Activated B cell treated with CpG ODN at 0.5 μM for 24 hours (primary cell): ENCODE data around the gene C5orf47. TPM values are rescaled to one million over a fixed set of nuclear protein-coding genes. Genes with fewer than 3 reads are reported as not detected.

Source experiments
- ATAC-seq: fragments of 200-7000 bp; cut with Tn5 transposase; one replicate; pipeline ENCODE4 v1.10.0; 2021; ENCODE audit warnings: low read depth, mild to moderate bottlenecking, moderate library complexity
- CTCF ChIA-PET: fragments of 350-600 bp; sonication (Branson Sonifier 250); formaldehyde crosslinking; loops from one replicate; lab custom pipeline; 2021; ENCODE audit warnings: antibody characterized with exemption; lab: Charles Lee
- POLR2A ChIA-PET: fragments of 350-600 bp; sonication (Branson Sonifier 250); formaldehyde crosslinking; loops from one replicate; lab custom pipeline; 2021; ENCODE audit warnings: antibody characterized with exemption; lab: Charles Lee
- DNase-seq: peaks from one replicate; pipeline ENCODE4 v3.0.0; 2022
- H3K27ac Mint-ChIP-seq: one replicate; pipeline ENCODE4 v1.8.0; 2020; ENCODE audit warnings: mixed read lengths
- H3K27me3 Mint-ChIP-seq: one replicate; pipeline ENCODE4 v1.8.0; 2021; ENCODE audit warnings: mixed read lengths
- H3K36me3 Mint-ChIP-seq: one replicate; pipeline ENCODE4 v1.8.0; 2021; ENCODE audit warnings: low read depth, mixed read lengths
- H3K4me1 Mint-ChIP-seq: one replicate; pipeline ENCODE4 v1.8.0; 2021; ENCODE audit warnings: mixed read lengths
- H3K4me3 Mint-ChIP-seq: one replicate; pipeline ENCODE4 v1.8.0; 2020; ENCODE audit warnings: mild to moderate bottlenecking, mixed read lengths
- H3K9me3 Mint-ChIP-seq: one replicate; pipeline ENCODE4 v1.8.0; 2020; ENCODE audit warnings: mixed read lengths
- intact Hi-C: fragments of 100-400 bp; cut with micrococcal nuclease; formaldehyde crosslinking; loops from one replicate; pipeline ENCODE4 v1.15.1; 2024
- total RNA-seq: library from RNA; stranded (reverse); gene quantifications from 2 replicates; pipeline ENCODE4 v1.2.3, GENCODE V29; 2022
- TF ChIP-seq, protein P1 (sequence below): fragments of 200-600 bp; IDR thresholded peaks from one replicate; pipeline ENCODE4 v1.8.0; 2022; ENCODE audit warnings: antibody characterized with exemption, mild to moderate bottlenecking

C5orf47 gene
- total RNA-seq, 1 donor from 2014 or later, result not detected

GRCh38 chr5:173970878-173971650, 17.9 kb upstream of the C5orf47 start:
- H3K27ac Mint-ChIP-seq, result no peak overlapping the region
- TF ChIP-seq, protein P1, sequence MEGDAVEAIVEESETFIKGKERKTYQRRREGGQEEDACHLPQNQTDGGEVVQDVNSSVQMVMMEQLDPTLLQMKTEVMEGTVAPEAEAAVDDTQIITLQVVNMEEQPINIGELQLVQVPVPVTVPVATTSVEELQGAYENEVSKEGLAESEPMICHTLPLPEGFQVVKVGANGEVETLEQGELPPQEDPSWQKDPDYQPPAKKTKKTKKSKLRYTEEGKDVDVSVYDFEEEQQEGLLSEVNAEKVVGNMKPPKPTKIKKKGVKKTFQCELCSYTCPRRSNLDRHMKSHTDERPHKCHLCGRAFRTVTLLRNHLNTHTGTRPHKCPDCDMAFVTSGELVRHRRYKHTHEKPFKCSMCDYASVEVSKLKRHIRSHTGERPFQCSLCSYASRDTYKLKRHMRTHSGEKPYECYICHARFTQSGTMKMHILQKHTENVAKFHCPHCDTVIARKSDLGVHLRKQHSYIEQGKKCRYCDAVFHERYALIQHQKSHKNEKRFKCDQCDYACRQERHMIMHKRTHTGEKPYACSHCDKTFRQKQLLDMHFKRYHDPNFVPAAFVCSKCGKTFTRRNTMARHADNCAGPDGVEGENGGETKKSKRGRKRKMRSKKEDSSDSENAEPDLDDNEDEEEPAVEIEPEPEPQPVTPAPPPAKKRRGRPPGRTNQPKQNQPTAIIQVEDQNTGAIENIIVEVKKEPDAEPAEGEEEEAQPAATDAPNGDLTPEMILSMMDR, result no peak
- H3K4me3 Mint-ChIP-seq, result no peak overlapping the region
- DNase-seq, result no peak
- ChIA-PET POLR2A (no interaction called here), CTCF (interaction anchor here (1.0 to 5.0 kb wide), 3 partner anchors 46 to 677 kb away, joined by 3 to 85 read pairs (median 4); partner anchors contain the start of gene BOD1)
- H3K4me1 Mint-ChIP-seq, result peaks cover 10% of the 10 kb centered on the region
- intact Hi-C loops, result loop anchor here (5.0 kb wide), 1 partner anchor 341 kb away; no protein-coding TSS in a partner anchor
- H3K9me3 Mint-ChIP-seq, result no peaks in the 10 kb centered on the region
- ATAC-seq, result no peak
- peaks cover 16% of the 10 kb centered on the region for H3K27me3 Mint-ChIP-seq
- no peaks in the 10 kb centered on the region for H3K36me3 Mint-ChIP-seq

- intact Hi-C loops, result loop anchor here (2.0 to 5.0 kb wide), 4 partner anchors 53 to 340 kb away; partner anchors contain the start of gene CPEB4
- Mint-ChIP-seq H3K27ac (no peak overlapping the region), H3K4me3 (no peak overlapping the region), H3K9me3 (no peaks in the 10 kb centered on the region), H3K4me1 (peaks cover 10% of the 10 kb centered on the region), H3K27me3 (peaks cover 16% of the 10 kb centered on the region), H3K36me3 (no peaks in the 10 kb centered on the region)
- ATAC-seq (no peak), DNase-seq (no peak)
- ChIA-PET POLR2A (interaction anchor here (1.6 kb wide), 1 partner anchor 353 kb away, joined by 6 read pairs; no protein-coding TSS in a partner anchor), CTCF (interaction anchor here (1.0 to 5.0 kb wide), 3 partner anchors 46 to 678 kb away, joined by 3 to 85 read pairs (median 17); partner anchors contain the start of gene BOD1)
- TF ChIP-seq, protein P1, result no peak
Measured at GRCh38 chr5:173971681-173972345, 17.2 kb upstream of the C5orf47 start.

GRCh38 chr5:173972607-173972924, 16.4 kb upstream of the C5orf47 start:
- no peak for ATAC-seq

GRCh38 chr5:173972925-173973615, 15.9 kb upstream of the C5orf47 start:
- Mint-ChIP-seq H3K36me3 (no peaks in the 10 kb centered on the region), H3K4me3 (peak overlapping the region; percentile 78), H3K27ac (no peak overlapping the region), H3K27me3 (peaks cover 25% of the 10 kb centered on the region), H3K9me3 (no peaks in the 10 kb centered on the region), H3K4me1 (peaks cover 10% of the 10 kb centered on the region)
- TF ChIP-seq, protein P1, result peak; percentile 55
- DNase-seq (peak; percentile 65), ATAC-seq (peak; percentile 90)
- intact Hi-C loops, result loop anchor here (1.0 to 5.0 kb wide), 8 partner anchors 48 to 679 kb away; partner anchors contain the start of gene CPEB4
- ChIA-PET POLR2A (interaction anchor here (1.0 to 1.6 kb wide), 3 partner anchors 55 to 357 kb away, joined by 4 to 6 read pairs (median 6); partner anchors contain the start of gene BOD1), CTCF (interaction anchor here (0.8 to 5.0 kb wide), 17 partner anchors 8 to 680 kb away, joined by 3 to 85 read pairs (median 6); partner anchors contain the start of genes BOD1 and CPEB4)

More at GRCh38 chr5:173972607-173972924, 16.4 kb upstream of the C5orf47 start:
- peaks cover 21% of the 10 kb centered on the region for H3K27me3 Mint-ChIP-seq
- TF ChIP-seq, protein P1, result no peak
- peaks cover 10% of the 10 kb centered on the region for H3K4me1 Mint-ChIP-seq
- ChIA-PET CTCF (interaction anchor here (0.9 to 5.0 kb wide), 14 partner anchors 9 to 679 kb away, joined by 3 to 85 read pairs (median 8); partner anchors contain the start of gene BOD1), POLR2A (interaction anchor here (1.0 to 1.6 kb wide), 3 partner anchors 54 to 357 kb away, joined by 4 to 6 read pairs (median 6); partner anchors contain the start of gene BOD1)
- intact Hi-C loops, result loop anchor here (2.0 to 5.0 kb wide), 4 partner anchors 54 to 340 kb away; partner anchors contain the start of gene CPEB4
- no peak overlapping the region for H3K4me3 Mint-ChIP-seq
- H3K9me3 Mint-ChIP-seq, result no peaks in the 10 kb centered on the region
- DNase-seq, result no peak
- H3K27ac Mint-ChIP-seq, result no peak overlapping the region
- no peaks in the 10 kb centered on the region for H3K36me3 Mint-ChIP-seq
